ENCODE data around the gene PDE4D. TPM values are rescaled to one million over a fixed set of nuclear protein-coding genes. Genes with fewer than 3 reads are reported as not detected.

Gene PDE4D
- total RNA-seq, 1 donor from 2014 or later = 14.2 TPM

- H2AFZ ChIP-seq (ENCODE audit: low read depth, low read length) = no peak overlapping the region
- Mint-ChIP-seq H3K36me3 (ENCODE audit: low read depth, unreplicated experiment) (no peaks in the 10 kb centered on the region), H3K9me3 (ENCODE audit: unreplicated experiment) (no peaks in the 10 kb centered on the region), H3K27ac (ENCODE audit: unreplicated experiment) (no peak overlapping the region), H3K4me1 (ENCODE audit: low read depth, unreplicated experiment) (peaks cover 6% of the 10 kb centered on the region), H3K4me3 (ENCODE audit: unreplicated experiment) (no peak overlapping the region), H3K27me3 (ENCODE audit: low read depth, unreplicated experiment) (peaks cover 3% of the 10 kb centered on the region)
- no peaks in the 10 kb centered on the region for H3K36me3 ChIP-seq (ENCODE audit: insufficient read depth, low read length)
- H3K4me3 ChIP-seq (ENCODE audit: insufficient read depth, low read depth, low read length) = no peak overlapping the region
- H3K27ac ChIP-seq (ENCODE audit: low read depth, low read length) = no peak overlapping the region
- H3K4me1 ChIP-seq (ENCODE audit: insufficient read depth, low read length) = peaks cover 4% of the 10 kb centered on the region
- no peak for TF ChIP-seq EZH2 (IDR thresholded peaks at IDR 0.05; ENCODE audit: insufficient read depth, low read length)
- no peak for TF ChIP-seq CTCF (IDR thresholded peaks at IDR 0.05; ENCODE audit: insufficient read depth, low read depth, low read length)
- H3K27me3 ChIP-seq (ENCODE audit: insufficient read depth, low read length) = no peaks in the 10 kb centered on the region
- H3K9me3 ChIP-seq (ENCODE audit: insufficient read depth, low read depth, low read length) = no peaks in the 10 kb centered on the region
- FAIRE-seq (no peak), DNase-seq (ENCODE audit: low read depth) (no peak)
- H3K4me2 ChIP-seq (ENCODE audit: low read length) = no peak overlapping the region
- H4K20me1 ChIP-seq (ENCODE audit: insufficient read depth, low read length) = no peaks in the 10 kb centered on the region
- no peak overlapping the region for H3K9ac ChIP-seq (ENCODE audit: low read length)
- H3K79me2 ChIP-seq (ENCODE audit: insufficient read depth, low read length) = no peaks in the 10 kb centered on the region
Measured at GRCh38 chr5:59189472-59190244, 703.9 kb downstream of the PDE4D start.

GRCh38 chr5:59188419-59189225 lies 704.9 kb downstream of the PDE4D start:
- H3K9me3 ChIP-seq (ENCODE audit: insufficient read depth, low read depth, low read length) = no peaks in the 10 kb centered on the region
- no peak overlapping the region for H3K27ac ChIP-seq (ENCODE audit: low read depth, low read length)
- DNase-seq (ENCODE audit: low read depth) = peak; percentile 44
- Mint-ChIP-seq H3K27ac (ENCODE audit: unreplicated experiment) (peak overlapping the region; percentile 7), H3K36me3 (ENCODE audit: low read depth, unreplicated experiment) (no peaks in the 10 kb centered on the region), H3K9me3 (ENCODE audit: unreplicated experiment) (no peaks in the 10 kb centered on the region), H3K4me3 (ENCODE audit: unreplicated experiment) (peak overlapping the region; percentile 18), H3K27me3 (ENCODE audit: low read depth, unreplicated experiment) (peaks cover 3% of the 10 kb centered on the region), H3K4me1 (ENCODE audit: low read depth, unreplicated experiment) (peaks cover 3% of the 10 kb centered on the region)
- no peaks in the 10 kb centered on the region for H3K36me3 ChIP-seq (ENCODE audit: insufficient read depth, low read length)
- peak; percentile 43 for FAIRE-seq
- peak overlapping the region; percentile 47 for H3K9ac ChIP-seq (ENCODE audit: low read length)
- no peaks in the 10 kb centered on the region for H3K27me3 ChIP-seq (ENCODE audit: insufficient read depth, low read length)
- H4K20me1 ChIP-seq (ENCODE audit: insufficient read depth, low read length) = no peaks in the 10 kb centered on the region
- peaks cover 3% of the 10 kb centered on the region for H3K4me1 ChIP-seq (ENCODE audit: insufficient read depth, low read length)
- H3K79me2 ChIP-seq (ENCODE audit: insufficient read depth, low read length) = no peaks in the 10 kb centered on the region
- no peak overlapping the region for H3K4me3 ChIP-seq (ENCODE audit: insufficient read depth, low read depth, low read length)
- H3K4me2 ChIP-seq (ENCODE audit: low read length) = peak overlapping the region; percentile 72
- TF ChIP-seq EZH2 (IDR thresholded peaks at IDR 0.05; ENCODE audit: insufficient read depth, low read length) (no peak), CTCF (IDR thresholded peaks at IDR 0.05; ENCODE audit: insufficient read depth, low read depth, low read length) (peak; percentile 68)
- H2AFZ ChIP-seq (ENCODE audit: low read depth, low read length) = peak overlapping the region; percentile 4

Measured in astrocyte (in vitro differentiated cells and primary cell).